Mesothelial cell of epicardium (in vitro differentiated cells): ENCODE data around the gene KDM5B. TPM values are rescaled to one million over a fixed set of nuclear protein-coding genes. Genes with fewer than 3 reads are reported as not detected.

Source experiments
- DNase-seq, 2 experiments: peaks; one replicate each; pipeline ENCODE4 v3.0.0; 2021; ENCODE audit warnings: low spot score in 2 of 2; ENCODE audit not compliant: unreplicated experiment in 2 of 2
- H3K27ac Mint-ChIP-seq: 2 replicates; pipeline ENCODE4 v1.8.0; 2021; ENCODE audit warnings: mixed read lengths
- H3K27me3 Mint-ChIP-seq: 2 replicates; pipeline ENCODE4 v1.8.0; 2021; ENCODE audit warnings: low read depth, mixed read lengths
- H3K36me3 Mint-ChIP-seq: 2 replicates; pipeline ENCODE4 v1.8.0; 2021; ENCODE audit warnings: mixed read lengths
- H3K4me1 Mint-ChIP-seq: 2 replicates; pipeline ENCODE4 v1.8.0; 2021; ENCODE audit warnings: mixed read lengths
- H3K4me3 Mint-ChIP-seq: 2 replicates; pipeline ENCODE4 v1.8.0; 2021; ENCODE audit warnings: mild to moderate bottlenecking, moderate library complexity, mixed read lengths
- H3K9me3 Mint-ChIP-seq: 2 replicates; pipeline ENCODE4 v1.8.0; 2021; ENCODE audit warnings: mixed read lengths
- CTCF ChIP-seq: fragments of 200-600 bp; sonication (generic); IDR thresholded peaks from one replicate; pipeline ENCODE4 v1.5.0; 2021; ENCODE audit warnings: antibody characterized with exemption; ENCODE audit not compliant: unreplicated experiment
- total RNA-seq: library from RNA; stranded (reverse); gene quantifications from 3 replicates; pipeline ENCODE4 v1.2.1, GENCODE V29; 2021

KDM5B gene
- total RNA-seq, 1 donor from 2014 or later = 265 TPM

GRCh38 chr1:202713110-202713509 lies 95.1 kb downstream of the KDM5B start:
- peaks cover 9% of the 10 kb centered on the region for H3K4me1 Mint-ChIP-seq
- H3K9me3 Mint-ChIP-seq = no peaks in the 10 kb centered on the region
- H3K27ac Mint-ChIP-seq = no peak overlapping the region
- peaks cover 83% of the 10 kb centered on the region for H3K27me3 Mint-ChIP-seq
- no peaks in the 10 kb centered on the region for H3K36me3 Mint-ChIP-seq
- no peak overlapping the region for H3K4me3 Mint-ChIP-seq
- TF ChIP-seq CTCF = no peak
- DNase-seq = no peak

- no peak for DNase-seq
- Mint-ChIP-seq H3K9me3 (no peaks in the 10 kb centered on the region), H3K36me3 (no peaks in the 10 kb centered on the region), H3K27me3 (peaks cover 87% of the 10 kb centered on the region), H3K4me1 (peaks cover 9% of the 10 kb centered on the region), H3K4me3 (peak overlapping the region; percentile 31), H3K27ac (no peak overlapping the region)
- TF ChIP-seq CTCF = no peak
Measured at GRCh38 chr1:202711949-202712635, 96.1 kb downstream of the KDM5B start.

GRCh38 chr1:202710070-202711045 lies 97.9 kb downstream of the KDM5B start, which contains the start of gene SYT2:
Gene SYT2, minus strand, starts transcription at chr1:202710454. Its CDS starts 104,682 bp downstream, at chr1:202605772.
- no peaks in the 10 kb centered on the region for H3K36me3 Mint-ChIP-seq
- H3K27me3 Mint-ChIP-seq = peaks cover 88% of the 10 kb centered on the region
- H3K4me1 Mint-ChIP-seq = peaks cover 9% of the 10 kb centered on the region
- no peaks in the 10 kb centered on the region for H3K9me3 Mint-ChIP-seq
- DNase-seq = peak; percentile 48 to 73
- peak within 1 kb of the TSS; percentile 68 for H3K4me3 Mint-ChIP-seq
- H3K27ac Mint-ChIP-seq = no peak within 1 kb of the TSS
- no peak for TF ChIP-seq CTCF

GRCh38 chr1:202709276-202710041 lies 98.8 kb downstream of the KDM5B start:
- Mint-ChIP-seq H3K27ac (no peak overlapping the region), H3K9me3 (no peaks in the 10 kb centered on the region), H3K36me3 (no peaks in the 10 kb centered on the region), H3K27me3 (peaks cover 89% of the 10 kb centered on the region), H3K4me3 (peak overlapping the region; percentile 68), H3K4me1 (peaks cover 9% of the 10 kb centered on the region)
- TF ChIP-seq CTCF = no peak
- no peak for DNase-seq
